Keratinocyte (primary cell): Measurements from ENCODE around the gene HABP2. TPM values are rescaled to one million over a fixed set of nuclear protein-coding genes. Genes with fewer than 3 reads are reported as not detected.

Experiments used
- DNase-seq: peaks from one replicate; pipeline ENCODE4 v3.0.0-alpha.2; 2011; ENCODE audit warnings: low read depth, missing footprints, low spot score
- FAIRE-seq: peaks from 2 replicates; lab custom pipeline; 2011; peaks lifted over from hg19 to GRCh38; lab: Jason Lieb, UNC
- H2AFZ ChIP-seq: 2 replicates; pipeline ENCODE4 v1.6.0; 2012; ENCODE audit warnings: low read length, control low read depth, inconsistent platforms; ENCODE audit not compliant: control insufficient read depth
- H3K27ac ChIP-seq: 2 replicates; pipeline ENCODE4 v1.5.1; 2011; ENCODE audit warnings: low read length; ENCODE audit not compliant: control insufficient read depth, insufficient read depth
- H3K27me3 ChIP-seq: 3 replicates; pipeline ENCODE4 v1.6.0; 2011; ENCODE audit warnings: low read length; ENCODE audit not compliant: control insufficient read depth, insufficient read depth; ENCODE audit errors: extremely low read depth
- H3K36me3 ChIP-seq, 2 experiments: 2 replicates in 1 of 2; 3 replicates in 1 of 2; pipeline ENCODE4 v1.5.1; 2011; ENCODE audit warnings: low read length in 2 of 2, mild to moderate bottlenecking in 1 of 2; ENCODE audit not compliant: control insufficient read depth in 2 of 2, insufficient read depth in 2 of 2; ENCODE audit errors: extremely low read depth in 1 of 2
- H3K4me1 ChIP-seq: 3 replicates; pipeline ENCODE4 v1.5.1; 2011; ENCODE audit warnings: low read length; ENCODE audit not compliant: control insufficient read depth, insufficient read depth; ENCODE audit errors: extremely low read depth
- H3K4me2 ChIP-seq: 3 replicates; pipeline ENCODE4 v1.6.0; 2011; ENCODE audit warnings: low read depth, low read length; ENCODE audit not compliant: control insufficient read depth, insufficient read depth; ENCODE audit errors: extremely low read depth
- H3K4me3 ChIP-seq, 3 experiments: fragments of 200-600 bp in 1 of 3; sonication (generic) in 1 of 3; 2 replicates in 2 of 3; 3 replicates in 1 of 3; pipeline ENCODE4 v1.5.1; 2011 to 2016; ENCODE audit warnings: low read length in 3 of 3, mild to moderate bottlenecking in 3 of 3, control low read depth in 2 of 3, inconsistent platforms in 1 of 3, low read depth in 1 of 3, mixed read lengths in 1 of 3, mixed run types in 1 of 3, moderate library complexity in 1 of 3; ENCODE audit not compliant: control insufficient read depth in 2 of 3, insufficient read depth in 2 of 3; ENCODE audit errors: extremely low read depth in 1 of 3
- H3K79me2 ChIP-seq: 2 replicates; pipeline ENCODE4 v1.6.0; 2012; ENCODE audit warnings: low read length; ENCODE audit not compliant: control insufficient read depth, insufficient read depth
- H3K9ac ChIP-seq: 3 replicates; pipeline ENCODE4 v1.6.0; 2011; ENCODE audit warnings: low read length; ENCODE audit not compliant: control insufficient read depth, insufficient read depth; ENCODE audit errors: extremely low read depth
- H3K9me1 ChIP-seq: 3 replicates; pipeline ENCODE4 v1.6.0; 2011; ENCODE audit warnings: low read length; ENCODE audit not compliant: control insufficient read depth, insufficient read depth; ENCODE audit errors: extremely low read depth
- H3K9me3 ChIP-seq: 2 replicates; pipeline ENCODE4 v1.5.1; 2012; ENCODE audit warnings: low read depth, low read length; ENCODE audit not compliant: control insufficient read depth
- H4K20me1 ChIP-seq: 3 replicates; pipeline ENCODE4 v1.6.0; 2011; ENCODE audit warnings: low read length; ENCODE audit not compliant: control insufficient read depth, insufficient read depth; ENCODE audit errors: extremely low read depth
- EZH2 ChIP-seq: IDR thresholded peaks from one replicate; pipeline ENCODE4 v1.6.1; 2012; ENCODE audit warnings: inconsistent platforms, mild to moderate bottlenecking, low read length, moderate library complexity
- dilution Hi-C: fragments of 300-500 bp; cut with MboI; formaldehyde crosslinking; loops from one replicate; pipeline ENCODE4 v1.7.0; 2020; ENCODE audit warnings: low sequenced_read_pairs; ENCODE audit not compliant: extremely low pct_ligation_motif_present
- polyA plus RNA-seq, 5 experiments: library from polyadenylated mRNA; depleted of rRNA in 3 of 5; stranded (reverse) in 3 of 5; stranded (forward) in 1 of 5; unstranded in 1 of 5; fragments of >200 nt; gene quantifications; 1 replicate in 1 of 5; 2 replicates in 3 of 5; 3 replicates in 1 of 5; pipeline versions ENCODE4 v1.2.1 to v1.2.3, GENCODE V29; 2011 to 2012; ENCODE audit warnings: missing spikeins in 2 of 5, low read depth in 1 of 5, low replicate concordance in 1 of 5
- TF ChIP-seq, protein P1 (sequence below), 3 experiments: IDR thresholded peaks in 1 of 3; conservative IDR thresholded peaks in 1 of 3; optimal IDR thresholded peaks in 1 of 3; 2 replicates in 2 of 3; 3 replicates in 1 of 3; pipeline versions ENCODE3 to v1.5.1; 2011; ENCODE audit warnings: low read length in 3 of 3, mild to moderate bottlenecking in 3 of 3, moderate library complexity in 2 of 3, control low read depth in 1 of 3, inconsistent platforms in 1 of 3; ENCODE audit not compliant: insufficient read depth in 2 of 3; ENCODE audit errors: extremely low read depth in 1 of 3

Gene HABP2
- polyA plus RNA-seq, 1 donor (not counting 4 experiments of a cell fraction or from before 2014, with no cell fraction given): not detected

DNA sequence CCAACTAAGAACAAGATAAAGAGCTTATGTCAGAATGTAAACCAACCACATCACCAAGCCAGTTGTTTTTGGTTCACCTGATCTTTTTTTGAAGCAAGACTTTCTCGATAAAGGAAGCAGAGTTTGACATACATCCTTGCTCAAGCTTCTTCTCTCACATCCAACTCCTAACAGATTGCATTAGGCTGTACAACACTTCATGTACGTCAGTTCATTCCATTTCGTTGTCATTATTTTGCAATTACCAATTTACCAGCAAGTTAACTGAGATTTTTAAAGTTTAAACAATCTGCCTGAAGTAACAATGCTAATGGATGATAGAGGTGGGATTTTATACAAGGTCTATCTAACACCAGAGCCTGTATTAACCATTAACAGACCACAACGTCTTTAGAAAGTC lies 70.0 kb downstream of the HABP2 start:
- Histone ChIP-seq H3K79me2 (no peaks in the 10 kb centered on the region), H2AFZ (no peak overlapping the region), H3K27me3 (no peaks in the 10 kb centered on the region), H3K4me3 (no peak overlapping the region), H3K9me3 (no peaks in the 10 kb centered on the region), H3K4me1 (no peaks in the 10 kb centered on the region), H3K27ac (no peak overlapping the region), H4K20me1 (no peaks in the 10 kb centered on the region), H3K9me1 (no peaks in the 10 kb centered on the region), H3K4me2 (no peak overlapping the region), H3K9ac (no peak overlapping the region), H3K36me3 (no peaks in the 10 kb centered on the region)
- DNase-seq (no peak), FAIRE-seq (no peak)
- TF ChIP-seq, protein P1, sequence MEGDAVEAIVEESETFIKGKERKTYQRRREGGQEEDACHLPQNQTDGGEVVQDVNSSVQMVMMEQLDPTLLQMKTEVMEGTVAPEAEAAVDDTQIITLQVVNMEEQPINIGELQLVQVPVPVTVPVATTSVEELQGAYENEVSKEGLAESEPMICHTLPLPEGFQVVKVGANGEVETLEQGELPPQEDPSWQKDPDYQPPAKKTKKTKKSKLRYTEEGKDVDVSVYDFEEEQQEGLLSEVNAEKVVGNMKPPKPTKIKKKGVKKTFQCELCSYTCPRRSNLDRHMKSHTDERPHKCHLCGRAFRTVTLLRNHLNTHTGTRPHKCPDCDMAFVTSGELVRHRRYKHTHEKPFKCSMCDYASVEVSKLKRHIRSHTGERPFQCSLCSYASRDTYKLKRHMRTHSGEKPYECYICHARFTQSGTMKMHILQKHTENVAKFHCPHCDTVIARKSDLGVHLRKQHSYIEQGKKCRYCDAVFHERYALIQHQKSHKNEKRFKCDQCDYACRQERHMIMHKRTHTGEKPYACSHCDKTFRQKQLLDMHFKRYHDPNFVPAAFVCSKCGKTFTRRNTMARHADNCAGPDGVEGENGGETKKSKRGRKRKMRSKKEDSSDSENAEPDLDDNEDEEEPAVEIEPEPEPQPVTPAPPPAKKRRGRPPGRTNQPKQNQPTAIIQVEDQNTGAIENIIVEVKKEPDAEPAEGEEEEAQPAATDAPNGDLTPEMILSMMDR (optimal IDR thresholded peaks at IDR 0.05 in 1 of 3, IDR thresholded peaks at IDR 0.05 in 1 of 3, conservative IDR thresholded peaks at IDR 0.05 in 1 of 3; ENCODE audit: extremely low read depth in 1 of 3, insufficient read depth in 2 of 3, low read length in 3 of 3): no peak
- no peak for TF ChIP-seq EZH2
- dilution Hi-C loops: no loop called here

DNA sequence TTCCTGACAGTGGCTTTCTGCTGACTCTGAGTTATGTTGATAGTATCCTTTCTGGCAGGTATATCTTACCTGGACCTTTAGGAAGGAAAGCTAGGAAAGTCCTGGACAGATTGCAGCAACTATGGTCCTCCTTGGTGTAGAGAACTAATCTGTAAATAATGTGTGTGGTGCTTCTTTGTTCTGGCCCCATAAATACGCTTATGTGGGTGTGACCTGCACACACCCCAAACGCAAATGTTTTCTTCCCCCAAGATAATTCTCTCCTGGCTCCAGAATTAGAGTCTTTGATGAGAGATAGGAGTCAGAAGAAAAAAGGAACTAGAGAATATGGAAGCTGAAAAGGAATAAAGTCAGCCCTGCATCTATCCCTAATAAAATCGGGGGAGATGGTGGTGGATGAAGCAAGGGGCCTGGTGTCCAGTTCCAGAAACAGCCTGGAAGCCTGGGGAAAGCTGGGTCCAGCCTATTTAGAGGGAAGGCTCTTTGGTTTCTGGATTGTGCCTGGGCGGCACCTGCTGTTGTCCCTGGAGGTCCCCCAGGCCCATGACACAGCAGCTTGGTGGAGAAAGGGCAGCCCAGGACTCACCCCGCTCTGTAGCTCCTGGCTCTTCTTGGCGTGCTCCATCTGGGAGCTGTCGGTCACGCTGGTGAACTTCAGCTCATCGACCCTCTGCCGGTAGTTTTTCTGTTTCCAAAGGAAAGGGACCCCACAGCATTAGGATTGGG lies 72.8 kb downstream of the HABP2 start:
- Histone ChIP-seq H3K27ac (no peak overlapping the region), H3K9ac (no peak overlapping the region), H3K4me2 (no peak overlapping the region), H3K4me1 (no peaks in the 10 kb centered on the region), H3K36me3 (no peaks in the 10 kb centered on the region), H3K27me3 (no peaks in the 10 kb centered on the region), H4K20me1 (no peaks in the 10 kb centered on the region), H3K9me1 (no peaks in the 10 kb centered on the region), H3K9me3 (no peaks in the 10 kb centered on the region), H3K79me2 (no peaks in the 10 kb centered on the region), H3K4me3 (no peak overlapping the region), H2AFZ (no peak overlapping the region)
- TF ChIP-seq, protein P1 (optimal IDR thresholded peaks at IDR 0.05 in 1 of 3, IDR thresholded peaks at IDR 0.05 in 1 of 3, conservative IDR thresholded peaks at IDR 0.05 in 1 of 3; ENCODE audit: extremely low read depth in 1 of 3, insufficient read depth in 2 of 3, low read length in 3 of 3): no peak
- TF ChIP-seq EZH2: no peak
- no peak for DNase-seq
- dilution Hi-C loops: no loop called here
- no peak for FAIRE-seq
